Measurements from ENCODE around the gene RPS17.

- TF ChIP-seq ISL1 (CRISPR knock-in tag; IDR thresholded peaks at IDR 0.05) (no peak), PATZ1 (CRISPR knock-in tag; IDR thresholded peaks at IDR 0.05; ENCODE audit: borderline replicate concordance) (no peak), ESRRG (CRISPR knock-in tag; IDR thresholded peaks at IDR 0.05) (no peak), ZFP30 (CRISPR knock-in tag; IDR thresholded peaks at IDR 0.05) (no peak), RARB (CRISPR knock-in tag; IDR thresholded peaks at IDR 0.05) (no peak), CREB5 (CRISPR knock-in tag; IDR thresholded peaks at IDR 0.05; ENCODE audit: low read depth) (no peak), ZNF565 (CRISPR knock-in tag; conservative IDR thresholded peaks at IDR 0.05; ENCODE audit: low read depth) (no peak), TOX (CRISPR knock-in tag; IDR thresholded peaks at IDR 0.05; ENCODE audit: borderline replicate concordance) (no peak)
Measured at GRCh38 chr15:82572311-82572710, 32.1 kb upstream of the RPS17 start.
